H9 (cell line): ENCODE data around the gene ELAVL4. TPM values are rescaled to one million over a fixed set of nuclear protein-coding genes. Genes with fewer than 3 reads are reported as not detected.

Source experiments
- DNase-seq: peaks from one replicate; pipeline ENCODE4 v3.0.0-alpha.2; 2017
- H2AFZ ChIP-seq: one replicate; pipeline ENCODE4 v1.6.1; 2013; ENCODE audit warnings: mild to moderate bottlenecking, low read length, control low read depth, moderate library complexity
- H2AK5ac ChIP-seq: 2 replicates; pipeline ENCODE4 v1.6.1; 2013; ENCODE audit warnings: low read length, control low read depth, mixed read lengths; ENCODE audit not compliant: insufficient read length
- H2BK120ac ChIP-seq: one replicate; pipeline ENCODE4 v1.6.1; 2013; ENCODE audit warnings: low read depth, mild to moderate bottlenecking, low read length, control low read depth, inconsistent platforms; ENCODE audit not compliant: poor library complexity, severe bottlenecking
- H2BK12ac ChIP-seq: 2 replicates; pipeline ENCODE4 v1.6.1; 2013; ENCODE audit warnings: low read length, control low read depth, mixed read lengths, low read depth; ENCODE audit not compliant: insufficient read length
- H2BK15ac ChIP-seq: 2 replicates; pipeline ENCODE4 v1.6.1; 2013; ENCODE audit warnings: low read depth, low read length, control low read depth
- H2BK20ac ChIP-seq: one replicate; pipeline ENCODE4 v1.6.1; 2013; ENCODE audit warnings: low read depth, mild to moderate bottlenecking, low read length, control low read depth, inconsistent platforms; ENCODE audit not compliant: poor library complexity, severe bottlenecking
- H2BK5ac ChIP-seq: 2 replicates; pipeline ENCODE4 v1.6.1; 2013; ENCODE audit warnings: low read length, control low read depth, mixed read lengths; ENCODE audit not compliant: insufficient read length
- H3K14ac ChIP-seq: 2 replicates; pipeline ENCODE4 v1.6.1; 2013; ENCODE audit warnings: low read length, control low read depth; ENCODE audit not compliant: insufficient read depth
- H3K18ac ChIP-seq: 2 replicates; pipeline ENCODE4 v1.6.1; 2013; ENCODE audit warnings: low read depth, mild to moderate bottlenecking, mixed read lengths, low read length, control low read depth; ENCODE audit not compliant: insufficient read length
- H3K23ac ChIP-seq: 2 replicates; pipeline ENCODE4 v1.6.1; 2013; ENCODE audit warnings: low read length, control low read depth, mixed read lengths, low read depth; ENCODE audit not compliant: insufficient read length
- H3K23me2 ChIP-seq: 2 replicates; pipeline ENCODE4 v1.6.1; 2013; ENCODE audit warnings: low read depth, mild to moderate bottlenecking, mixed read lengths, low read length, control low read depth; ENCODE audit not compliant: insufficient read length, poor library complexity, severe bottlenecking
- H3K27ac ChIP-seq: 2 replicates; pipeline ENCODE4 v1.5.1; 2013; ENCODE audit warnings: low read length, control low read depth, mixed read lengths, low read depth; ENCODE audit not compliant: insufficient read length
- H3K27me3 ChIP-seq: 2 replicates; pipeline ENCODE4 v1.6.1; 2013; ENCODE audit warnings: low read length, control low read depth, inconsistent platforms; ENCODE audit not compliant: insufficient read depth
- H3K4ac ChIP-seq: 2 replicates; pipeline ENCODE4 v1.6.1; 2013; ENCODE audit warnings: low read depth, mild to moderate bottlenecking, control low read depth, inconsistent platforms, low read length, moderate library complexity
- H3K4me1 ChIP-seq: 2 replicates; pipeline ENCODE4 v1.6.1; 2013; ENCODE audit warnings: low read length, control low read depth, inconsistent platforms; ENCODE audit not compliant: insufficient read depth
- H3K4me2 ChIP-seq: 2 replicates; pipeline ENCODE4 v1.6.1; 2013; ENCODE audit warnings: low read length, control low read depth, mixed read lengths; ENCODE audit not compliant: insufficient read length, insufficient read depth
- H3K56ac ChIP-seq: 2 replicates; pipeline ENCODE4 v1.6.1; 2013; ENCODE audit warnings: low read depth, mild to moderate bottlenecking, mixed read lengths, low read length, control low read depth; ENCODE audit not compliant: insufficient read length
- H3K79me1 ChIP-seq: 2 replicates; pipeline ENCODE4 v1.6.1; 2013; ENCODE audit warnings: low read depth, mild to moderate bottlenecking, moderate library complexity, low read length, control low read depth, inconsistent platforms; ENCODE audit not compliant: insufficient read depth, poor library complexity, severe bottlenecking
- H3K79me2 ChIP-seq: 2 replicates; pipeline ENCODE4 v1.6.1; 2013; ENCODE audit warnings: low read length, control low read depth, inconsistent platforms; ENCODE audit not compliant: insufficient read depth
- H3K9ac ChIP-seq: 2 replicates; pipeline ENCODE4 v1.6.1; 2013; ENCODE audit warnings: low read length, control low read depth, mixed read lengths; ENCODE audit not compliant: insufficient read length; ENCODE audit errors: extremely low read depth
- H3K9me3 ChIP-seq: one replicate; pipeline ENCODE4 v1.6.1; 2013; ENCODE audit warnings: low read depth, low read length, inconsistent platforms; ENCODE audit not compliant: control insufficient read depth
- H3T11ph ChIP-seq: one replicate; pipeline ENCODE4 v1.6.1; 2013; ENCODE audit warnings: mild to moderate bottlenecking, low read length, control low read depth, inconsistent platforms
- H4K20me1 ChIP-seq: one replicate; pipeline ENCODE4 v1.6.1; 2013; ENCODE audit not compliant: control insufficient read depth, insufficient read length, insufficient read depth
- H4K5ac ChIP-seq: 2 replicates; pipeline ENCODE4 v1.6.1; 2013; ENCODE audit warnings: low read depth, mild to moderate bottlenecking, mixed read lengths, low read length, control low read depth; ENCODE audit not compliant: insufficient read length
- H4K8ac ChIP-seq: replicated peaks from 2 replicates; pipeline ENCODE4 v1.6.1; 2013; ENCODE audit warnings: low read length, control low read depth, mixed read lengths, low read depth; ENCODE audit not compliant: insufficient read length
- H4K91ac ChIP-seq: 2 replicates; pipeline ENCODE4 v1.6.1; 2013; ENCODE audit warnings: low read depth, mild to moderate bottlenecking, moderate library complexity, mixed read lengths, low read length, control low read depth; ENCODE audit not compliant: insufficient read length
- H3K27ac Mint-ChIP-seq, 3 experiments: 2 replicates in 2 of 3; 3 replicates in 1 of 3; pipeline ENCODE4 v1.8.0; 2020 to 2021; ENCODE audit warnings: mixed read lengths in 3 of 3, mild to moderate bottlenecking in 1 of 3, moderate library complexity in 1 of 3
- H3K27me3 Mint-ChIP-seq: 2 replicates; pipeline ENCODE4 v1.8.0; 2021; ENCODE audit warnings: low read depth, mild to moderate bottlenecking, moderate library complexity, mixed read lengths
- H3K36me3 Mint-ChIP-seq, 3 experiments: 2 replicates in 2 of 3; 3 replicates in 1 of 3; pipeline ENCODE4 v1.8.0; 2020 to 2021; ENCODE audit warnings: low read depth in 3 of 3, mixed read lengths in 3 of 3; ENCODE audit not compliant: insufficient read depth in 1 of 3
- H3K4me1 Mint-ChIP-seq, 2 experiments: 2 replicates each; pipeline ENCODE4 v1.8.0; 2020; ENCODE audit warnings: mixed read lengths in 2 of 2
- H3K4me3 Mint-ChIP-seq, 2 experiments: 2 replicates in 1 of 2; 3 replicates in 1 of 2; pipeline ENCODE4 v1.8.0; 2020 to 2021; ENCODE audit warnings: mild to moderate bottlenecking in 2 of 2, mixed read lengths in 2 of 2, moderate library complexity in 1 of 2
- H3K9me3 Mint-ChIP-seq, 2 experiments: 2 replicates in 1 of 2; 3 replicates in 1 of 2; pipeline ENCODE4 v1.8.0; 2020; ENCODE audit warnings: mild to moderate bottlenecking in 2 of 2, mixed read lengths in 2 of 2, moderate library complexity in 1 of 2
- WGBS: extraction: QIAGEN DNeasy Blood & Tissue Kit; methylation state at CpG from one replicate; pipeline ENCODE4 v1.1.7; 2013; ENCODE audit warnings: missing lambda C conversion rate, low lambda C conversion rate, mixed read lengths; ENCODE audit not compliant: insufficient read length; ENCODE audit errors: extremely low coverage; 5-methylcytosine and 5-hydroxymethylcytosine counted together
- total RNA-seq: library from RNA; stranded (reverse); gene quantifications from 2 replicates; pipeline ENCODE4 v1.2.1, GENCODE V29; 2021
- TF ChIP-seq, protein P1 (sequence below): fragments of 200-600 bp; sonication (generic); conservative IDR thresholded peaks from 3 replicates; pipeline ENCODE4 v1.8.0; 2021; ENCODE audit warnings: antibody characterized with exemption, mild to moderate bottlenecking

ELAVL4 gene
- total RNA-seq, 1 experiment from 2014 or later = not detected

DNA sequence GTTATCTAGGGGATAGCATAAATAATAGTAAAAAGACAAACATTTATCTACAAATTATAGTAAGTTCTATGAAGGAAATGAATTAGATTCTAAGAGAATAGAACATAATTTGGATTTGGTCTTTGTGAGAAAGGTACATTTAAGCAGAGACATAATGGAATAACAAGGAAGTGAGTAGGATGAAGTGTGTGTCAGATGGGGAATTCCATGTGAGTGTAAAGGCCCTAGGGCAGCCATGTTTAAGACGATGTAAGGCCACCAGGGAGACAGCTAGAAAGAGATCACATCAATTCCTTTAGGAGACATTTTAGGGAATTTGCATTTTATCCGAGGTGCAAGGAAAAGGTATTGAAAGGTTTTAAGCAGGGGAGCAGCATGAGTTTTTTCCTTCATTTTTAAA is 33.8 kb upstream of the ELAVL4 start:
- H3K14ac ChIP-seq = no peak overlapping the region
- Mint-ChIP-seq H3K27ac (no peak overlapping the region), H3K4me1 (no peaks in the 10 kb centered on the region), H3K9me3 (peaks cover 32 to 95% of the 10 kb centered on the region in 2 experiments), H3K4me3 (no peak overlapping the region), H3K27me3 (no peaks in the 10 kb centered on the region), H3K36me3 (peaks cover 0 to 15% (median 8%) of the 10 kb centered on the region in 3 experiments; a peak in 3 of 7 replicates)
- no peaks in the 10 kb centered on the region for H3K4me1 ChIP-seq
- H3K23me2 ChIP-seq = no peaks in the 10 kb centered on the region
- no peak overlapping the region for H2AFZ ChIP-seq
- no peak overlapping the region for H2BK20ac ChIP-seq
- no peak overlapping the region for H3K18ac ChIP-seq
- H3K79me1 ChIP-seq = no peaks in the 10 kb centered on the region
- no peak overlapping the region for H2BK15ac ChIP-seq
- no peak overlapping the region for H3K4ac ChIP-seq
- peaks cover 4% of the 10 kb centered on the region for H3K9me3 ChIP-seq
- no peak overlapping the region for H3K27ac ChIP-seq
- no peak overlapping the region for H3T11ph ChIP-seq
- no peak overlapping the region for H3K56ac ChIP-seq
- H3K79me2 ChIP-seq = no peaks in the 10 kb centered on the region
- no peak overlapping the region for H4K8ac ChIP-seq
- no peak overlapping the region for H4K91ac ChIP-seq
- no CpG with 5 or more reads among the region's 2 CpGs for WGBS
- H2BK12ac ChIP-seq = no peak overlapping the region
- no peak for DNase-seq
- TF ChIP-seq, protein P1, sequence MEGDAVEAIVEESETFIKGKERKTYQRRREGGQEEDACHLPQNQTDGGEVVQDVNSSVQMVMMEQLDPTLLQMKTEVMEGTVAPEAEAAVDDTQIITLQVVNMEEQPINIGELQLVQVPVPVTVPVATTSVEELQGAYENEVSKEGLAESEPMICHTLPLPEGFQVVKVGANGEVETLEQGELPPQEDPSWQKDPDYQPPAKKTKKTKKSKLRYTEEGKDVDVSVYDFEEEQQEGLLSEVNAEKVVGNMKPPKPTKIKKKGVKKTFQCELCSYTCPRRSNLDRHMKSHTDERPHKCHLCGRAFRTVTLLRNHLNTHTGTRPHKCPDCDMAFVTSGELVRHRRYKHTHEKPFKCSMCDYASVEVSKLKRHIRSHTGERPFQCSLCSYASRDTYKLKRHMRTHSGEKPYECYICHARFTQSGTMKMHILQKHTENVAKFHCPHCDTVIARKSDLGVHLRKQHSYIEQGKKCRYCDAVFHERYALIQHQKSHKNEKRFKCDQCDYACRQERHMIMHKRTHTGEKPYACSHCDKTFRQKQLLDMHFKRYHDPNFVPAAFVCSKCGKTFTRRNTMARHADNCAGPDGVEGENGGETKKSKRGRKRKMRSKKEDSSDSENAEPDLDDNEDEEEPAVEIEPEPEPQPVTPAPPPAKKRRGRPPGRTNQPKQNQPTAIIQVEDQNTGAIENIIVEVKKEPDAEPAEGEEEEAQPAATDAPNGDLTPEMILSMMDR = no peak
- H3K4me2 ChIP-seq = no peak overlapping the region
- H3K9ac ChIP-seq = no peak overlapping the region
- H3K23ac ChIP-seq = no peak overlapping the region
- no peak overlapping the region for H2BK120ac ChIP-seq
- H4K5ac ChIP-seq = no peak overlapping the region
- no peak overlapping the region for H2AK5ac ChIP-seq
- no peaks in the 10 kb centered on the region for H4K20me1 ChIP-seq
- no peak overlapping the region for H2BK5ac ChIP-seq
- H3K27me3 ChIP-seq = no peaks in the 10 kb centered on the region
